Activated T-cell treated with anti-CD3 and anti-CD28 coated beads, Interleukin-2, amount 50 U/mL, for 4 hours (primary cell): ENCODE data around the gene ZNF296. TPM values are rescaled to one million over a fixed set of nuclear protein-coding genes. Genes with fewer than 3 reads are reported as not detected.

Source experiments
- ATAC-seq, 2 donors: fragments of 200-7000 bp; cut with Tn5 transposase; one replicate each; pipeline ENCODE4 v1.10.0; 2021
- DNase-seq: peaks from one replicate; pipeline ENCODE4 v3.0.0-alpha.2; 2020
- H3K27me3 Mint-ChIP-seq: one replicate; pipeline ENCODE4 v1.8.0; 2021; ENCODE audit warnings: low read depth, mixed read lengths
- H3K36me3 Mint-ChIP-seq: one replicate; pipeline ENCODE4 v1.8.0; 2022; ENCODE audit warnings: mixed read lengths; ENCODE audit not compliant: insufficient read depth
- H3K4me1 Mint-ChIP-seq: one replicate; pipeline ENCODE4 v1.8.0; 2021; ENCODE audit warnings: low read depth, mixed read lengths
- H3K4me3 Mint-ChIP-seq: one replicate; pipeline ENCODE4 v1.8.0; 2021; ENCODE audit warnings: mild to moderate bottlenecking, moderate library complexity, mixed read lengths
- H3K9me3 Mint-ChIP-seq: one replicate; pipeline ENCODE4 v1.8.0; 2021; ENCODE audit warnings: mixed read lengths
- total RNA-seq, 3 donors: library from RNA; stranded (reverse); gene quantifications; one replicate each; pipeline ENCODE4 v1.2.1, GENCODE V29; 2021

Gene ZNF296
- total RNA-seq, 3 donors from 2014 or later: 7.8 to 10.2 (median 8.6) TPM

DNA sequence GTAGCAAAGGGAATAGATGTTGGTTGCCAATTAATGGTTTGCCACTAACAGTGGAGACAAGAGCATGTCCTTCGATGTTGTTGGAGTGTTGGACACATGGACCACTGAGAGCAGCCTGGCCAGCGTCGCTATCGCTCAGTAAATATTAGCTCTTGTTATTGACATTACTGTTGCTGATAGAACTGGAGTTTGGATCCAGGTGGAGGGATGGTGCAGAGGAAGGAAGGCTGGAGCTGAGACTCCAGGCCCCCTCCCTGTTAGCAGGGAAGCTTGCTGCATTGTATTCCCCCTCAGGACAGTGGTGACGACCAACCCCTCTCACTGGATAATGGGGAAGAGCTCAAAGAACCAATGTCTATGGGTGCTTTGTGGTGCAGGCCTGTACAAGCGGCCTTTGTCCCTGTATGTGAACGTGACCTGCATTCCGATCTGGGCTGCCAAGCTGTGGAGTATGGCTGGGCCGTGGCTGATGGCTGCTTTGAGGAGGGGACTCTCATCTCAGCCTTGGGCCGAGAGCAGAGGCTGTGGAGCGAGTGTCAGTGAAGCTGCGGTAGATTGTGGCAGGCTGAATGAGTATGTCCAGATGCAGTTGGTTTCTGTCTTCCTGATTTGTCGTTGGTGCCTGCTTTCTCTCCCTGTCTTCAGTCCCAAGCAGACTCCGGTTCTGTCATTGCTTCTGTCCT lies 30.5 kb downstream of the ZNF296 start:
- DNase-seq: no peak
- Mint-ChIP-seq H3K4me1 (peaks cover 53% of the 10 kb centered on the region), H3K27me3 (no peaks in the 10 kb centered on the region), H3K36me3 (peaks cover 31% of the 10 kb centered on the region), H3K9me3 (no peaks in the 10 kb centered on the region), H3K4me3 (no peak overlapping the region)
- no peak for ATAC-seq

DNA sequence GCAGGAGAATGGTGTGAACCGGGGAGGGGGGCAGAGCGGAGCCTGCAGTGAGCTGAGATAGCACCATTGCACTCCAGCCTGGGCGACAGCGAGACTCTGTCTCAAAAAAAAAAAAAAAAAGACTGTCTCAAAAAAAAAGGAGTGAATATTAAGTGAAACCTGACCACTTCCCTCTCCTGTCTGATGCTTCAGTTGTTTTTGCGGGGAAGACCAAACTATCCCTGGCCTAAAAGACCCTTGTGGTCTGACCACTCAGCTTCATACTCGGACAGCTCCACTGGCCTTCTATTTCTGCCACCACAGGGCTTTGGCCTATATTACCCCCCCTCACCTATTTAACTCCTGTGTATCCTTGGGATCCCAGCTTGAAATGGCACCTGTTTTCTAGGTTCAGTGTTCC lies 35.2 kb downstream of the ZNF296 start:
- Mint-ChIP-seq H3K4me3 (peak overlapping the region; percentile 73), H3K4me1 (peaks cover 45% of the 10 kb centered on the region), H3K36me3 (peaks cover 28% of the 10 kb centered on the region), H3K9me3 (no peaks in the 10 kb centered on the region), H3K27me3 (no peaks in the 10 kb centered on the region)
- no peak for ATAC-seq
- DNase-seq: no peak

DNA sequence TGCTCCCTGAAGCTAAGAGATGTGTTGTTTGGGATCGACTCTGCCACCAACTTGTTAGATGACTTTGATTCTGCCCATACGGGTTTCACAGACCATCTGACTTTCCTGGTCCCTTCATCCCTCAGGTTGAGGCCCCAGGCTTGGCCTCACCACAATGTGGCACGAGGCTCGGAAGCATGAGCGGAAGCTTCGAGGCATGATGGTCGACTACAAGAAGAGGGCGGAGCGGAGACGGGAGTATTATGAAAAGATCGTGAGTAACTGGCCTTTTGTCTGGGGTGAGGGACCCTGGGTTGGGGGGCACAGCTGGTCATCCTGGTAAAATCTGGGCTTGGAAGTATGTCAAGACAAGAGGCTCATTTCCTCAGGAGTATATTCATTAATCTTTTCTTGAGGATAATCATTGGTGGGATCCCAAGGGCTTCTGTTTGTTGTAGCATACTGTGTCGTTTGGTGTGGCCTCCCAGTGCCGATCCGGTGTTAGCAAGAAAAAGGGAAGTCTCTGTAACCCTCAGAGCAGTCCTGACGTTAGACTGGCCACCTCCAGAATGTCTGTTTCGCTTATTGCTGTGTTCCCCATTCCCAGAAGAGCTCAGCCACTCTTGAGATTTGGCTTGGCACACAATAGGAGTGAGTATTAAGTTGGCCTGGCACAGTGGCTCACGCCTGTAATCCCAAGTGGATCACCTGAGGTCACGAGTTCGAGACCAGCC lies 36.1 kb downstream of the ZNF296 start:
- Mint-ChIP-seq H3K9me3 (no peaks in the 10 kb centered on the region), H3K4me3 (peak overlapping the region; percentile 96), H3K36me3 (peaks cover 22% of the 10 kb centered on the region), H3K27me3 (no peaks in the 10 kb centered on the region), H3K4me1 (peaks cover 36% of the 10 kb centered on the region)
- ATAC-seq: no peak
- no peak for DNase-seq

DNA sequence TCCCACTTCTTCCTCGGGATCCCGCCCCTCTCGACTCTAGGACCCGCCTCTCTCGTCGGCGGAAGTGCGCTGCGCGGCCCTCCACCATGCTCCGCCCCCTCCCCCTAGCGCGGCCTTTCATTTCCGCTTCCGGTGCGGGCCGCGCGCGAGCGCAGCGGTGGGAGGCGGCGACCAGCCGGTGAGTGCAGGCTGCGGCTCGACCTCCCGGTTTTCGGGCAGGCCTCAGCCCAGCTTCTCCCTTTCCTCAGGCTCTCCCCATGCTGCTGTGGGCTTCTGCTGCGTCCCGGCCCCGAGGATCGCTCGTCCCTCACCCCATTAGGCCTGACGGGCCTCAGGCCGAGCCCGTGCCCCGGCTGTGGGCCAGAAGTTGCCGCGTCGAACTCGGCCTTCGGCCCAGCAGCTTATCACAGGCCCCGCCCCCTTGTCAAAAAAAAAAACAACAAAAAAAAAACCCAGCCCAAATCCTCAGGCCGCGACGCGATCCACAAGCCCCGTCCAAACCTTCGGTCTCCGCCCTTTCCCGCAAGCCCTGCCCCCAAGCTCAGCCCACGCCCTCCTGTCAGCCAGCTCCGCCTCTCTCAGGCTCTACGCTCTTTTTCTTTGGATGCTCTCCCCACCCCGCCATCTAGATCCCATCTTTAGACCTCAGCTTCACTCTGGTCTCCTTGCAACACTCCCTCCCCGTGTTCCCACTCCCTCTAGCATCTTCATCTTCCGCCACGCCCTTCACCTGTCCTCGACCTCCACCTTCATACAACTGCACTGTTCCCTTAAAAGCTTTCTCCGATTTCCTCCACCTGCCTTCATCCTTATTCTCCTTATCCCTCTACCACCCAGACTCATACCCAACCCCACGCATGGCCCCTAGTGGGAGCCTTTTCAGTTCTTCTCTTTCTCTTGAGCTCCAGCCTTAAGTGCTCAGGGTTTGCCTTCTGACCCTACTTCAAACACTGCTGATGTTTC lies 37.1 kb downstream of the ZNF296 start, which contains the start of gene CLASRP:
Gene CLASRP, plus strand, starts transcription at position 115 of the 963 bp plus-strand sequence. CDS start 1,168 bp downstream, outside the sequence.
- H3K36me3 Mint-ChIP-seq: peaks cover 25% of the 10 kb centered on the region
- H3K27me3 Mint-ChIP-seq: no peaks in the 10 kb centered on the region
- H3K9me3 Mint-ChIP-seq: no peaks in the 10 kb centered on the region
- ATAC-seq (peak; percentile 95 to 97), DNase-seq (peak; percentile 85)
- H3K4me3 Mint-ChIP-seq: peak within 1 kb of the TSS; percentile 96
- H3K4me1 Mint-ChIP-seq: peaks cover 33% of the 10 kb centered on the region

DNA sequence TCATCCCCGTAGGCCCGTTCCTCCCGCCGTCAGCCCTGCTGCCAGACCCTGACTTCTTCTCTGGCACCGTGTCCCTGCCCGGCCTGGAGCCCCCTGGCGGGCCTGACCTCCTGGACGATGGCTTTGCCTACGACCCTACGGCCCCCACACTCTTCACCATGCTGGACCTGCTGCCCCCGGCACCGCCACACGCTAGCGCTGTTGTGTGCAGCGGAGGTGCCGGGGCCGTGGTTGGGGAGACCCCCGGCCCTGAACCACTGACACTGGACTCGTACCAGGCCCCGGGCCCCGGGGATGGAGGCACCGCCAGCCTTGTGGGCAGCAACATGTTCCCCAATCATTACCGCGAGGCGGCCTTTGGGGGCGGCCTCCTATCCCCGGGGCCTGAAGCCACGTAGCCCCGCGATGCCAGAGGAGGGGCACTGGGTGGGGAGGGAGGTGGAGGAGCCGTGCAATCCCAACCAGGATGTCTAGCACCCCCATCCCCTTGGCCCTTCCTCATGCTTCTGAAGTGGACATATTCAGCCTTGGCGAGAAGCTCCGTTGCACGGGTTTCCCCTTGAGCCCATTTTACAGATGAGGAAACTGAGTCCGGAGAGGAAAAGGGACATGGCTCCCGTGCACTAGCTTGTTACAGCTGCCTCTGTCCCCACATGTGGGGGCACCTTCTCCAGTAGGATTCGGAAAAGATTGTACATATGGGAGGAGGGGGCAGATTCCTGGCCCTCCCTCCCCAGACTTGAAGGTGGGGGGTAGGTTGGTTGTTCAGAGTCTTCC lies 38.7 kb downstream of the ZNF296 start:
- ATAC-seq: no peak

DNA sequence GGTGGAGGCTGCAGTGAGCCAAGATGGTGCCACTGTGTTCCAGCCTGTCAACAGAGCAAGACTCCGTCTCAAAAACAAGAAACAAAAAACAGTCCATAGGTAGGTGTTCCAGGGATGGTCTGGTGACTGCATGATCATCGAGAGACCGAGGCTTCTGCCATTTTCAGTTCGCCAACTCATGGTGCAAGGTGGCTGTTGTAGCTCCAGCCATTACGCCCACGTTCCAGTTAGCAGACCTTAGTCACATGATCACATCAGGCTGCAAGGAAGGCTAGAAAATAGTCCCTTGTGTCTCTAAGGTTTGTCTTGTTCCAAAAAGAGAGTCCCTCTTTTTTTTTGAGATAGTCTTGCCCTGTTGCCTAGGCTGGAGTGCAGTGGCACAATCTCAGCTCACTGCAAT lies 40.5 kb downstream of the ZNF296 start:
- ATAC-seq (no peak), DNase-seq (no peak)
- H3K4me1 Mint-ChIP-seq: peaks cover 18% of the 10 kb centered on the region
- H3K27me3 Mint-ChIP-seq: no peaks in the 10 kb centered on the region
- H3K36me3 Mint-ChIP-seq: peaks cover 27% of the 10 kb centered on the region
- H3K4me3 Mint-ChIP-seq: no peak overlapping the region
- H3K9me3 Mint-ChIP-seq: no peaks in the 10 kb centered on the region

More for the DNA sequence above, 38.7 kb downstream of the ZNF296 start:
- H3K9me3 Mint-ChIP-seq: no peaks in the 10 kb centered on the region
- DNase-seq: no peak
- no peaks in the 10 kb centered on the region for H3K27me3 Mint-ChIP-seq
- H3K4me3 Mint-ChIP-seq: peak overlapping the region; percentile 59
- peaks cover 33% of the 10 kb centered on the region for H3K4me1 Mint-ChIP-seq
- peaks cover 31% of the 10 kb centered on the region for H3K36me3 Mint-ChIP-seq

DNA sequence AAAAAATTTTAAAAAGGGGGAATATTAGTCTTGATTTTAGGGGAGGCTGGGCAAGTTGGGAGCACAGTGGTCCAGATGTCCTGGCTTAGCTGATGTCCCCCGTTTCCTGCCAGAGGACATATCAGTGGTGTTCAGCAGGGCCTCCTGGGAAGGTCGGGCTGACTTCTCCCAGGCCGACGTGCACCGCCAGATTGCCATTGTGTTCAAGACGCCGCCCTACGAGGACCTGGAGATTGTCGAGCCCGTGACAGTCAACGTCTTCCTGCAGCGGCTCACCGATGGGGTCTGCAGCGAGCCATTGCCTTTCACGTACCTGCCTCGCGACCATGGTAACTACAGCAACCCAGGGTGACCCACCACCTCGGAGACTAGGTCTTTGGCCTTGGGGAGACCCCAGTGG lies 43.9 kb downstream of the ZNF296 start:
- peaks cover 33% of the 10 kb centered on the region for H3K36me3 Mint-ChIP-seq
- no peaks in the 10 kb centered on the region for H3K27me3 Mint-ChIP-seq
- no peak for DNase-seq
- no peak for ATAC-seq
- no peaks in the 10 kb centered on the region for H3K9me3 Mint-ChIP-seq
- H3K4me3 Mint-ChIP-seq: no peak overlapping the region
- no peaks in the 10 kb centered on the region for H3K4me1 Mint-ChIP-seq

DNA sequence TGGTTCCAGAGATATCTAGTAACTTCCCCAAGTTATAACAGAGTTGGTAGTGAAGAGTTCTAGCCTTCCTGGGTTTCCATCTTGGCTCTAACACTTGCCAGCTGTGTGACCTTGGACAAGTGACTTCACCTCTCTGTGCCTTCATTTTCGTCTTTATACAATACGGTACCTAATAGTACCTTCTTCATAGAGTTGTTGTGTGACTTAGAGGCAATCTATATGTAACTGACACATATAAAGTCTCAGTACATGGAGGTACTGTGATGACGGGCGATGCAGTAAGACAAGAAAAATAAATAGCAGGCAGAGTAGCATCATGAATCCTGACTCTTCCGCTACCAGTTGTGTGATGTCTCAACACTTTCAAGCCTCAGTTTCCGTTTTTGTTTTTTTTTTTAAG lies 45.5 kb downstream of the ZNF296 start:
- Mint-ChIP-seq H3K36me3 (peaks cover 43% of the 10 kb centered on the region), H3K27me3 (no peaks in the 10 kb centered on the region), H3K4me1 (no peaks in the 10 kb centered on the region), H3K4me3 (no peak overlapping the region), H3K9me3 (no peaks in the 10 kb centered on the region)
- DNase-seq: no peak
- ATAC-seq: no peak

DNA sequence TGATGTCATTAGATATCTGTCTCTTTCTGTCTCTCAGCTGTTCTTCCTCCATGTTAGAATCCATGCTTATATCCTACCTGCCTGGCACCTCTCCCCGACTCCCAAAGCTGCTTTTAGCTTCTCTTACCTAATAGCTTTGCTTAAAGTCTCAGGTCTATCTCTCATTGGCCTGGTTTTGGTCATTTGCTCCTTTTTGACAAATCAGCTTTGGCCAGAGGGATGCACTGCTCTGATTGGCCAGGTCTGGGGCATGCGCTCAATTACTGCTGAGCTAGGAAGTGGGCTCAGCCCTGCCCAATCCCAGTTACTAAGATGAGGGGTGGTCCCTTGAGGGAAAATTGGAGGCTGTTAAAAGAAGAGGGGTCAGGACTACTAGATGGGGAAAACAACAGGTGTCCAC lies 48.9 kb downstream of the ZNF296 start:
- H3K9me3 Mint-ChIP-seq: no peaks in the 10 kb centered on the region
- H3K4me3 Mint-ChIP-seq: no peak overlapping the region
- H3K36me3 Mint-ChIP-seq: peaks cover 36% of the 10 kb centered on the region
- H3K4me1 Mint-ChIP-seq: no peaks in the 10 kb centered on the region
- H3K27me3 Mint-ChIP-seq: no peaks in the 10 kb centered on the region
- ATAC-seq (no peak), DNase-seq (no peak)

DNA sequence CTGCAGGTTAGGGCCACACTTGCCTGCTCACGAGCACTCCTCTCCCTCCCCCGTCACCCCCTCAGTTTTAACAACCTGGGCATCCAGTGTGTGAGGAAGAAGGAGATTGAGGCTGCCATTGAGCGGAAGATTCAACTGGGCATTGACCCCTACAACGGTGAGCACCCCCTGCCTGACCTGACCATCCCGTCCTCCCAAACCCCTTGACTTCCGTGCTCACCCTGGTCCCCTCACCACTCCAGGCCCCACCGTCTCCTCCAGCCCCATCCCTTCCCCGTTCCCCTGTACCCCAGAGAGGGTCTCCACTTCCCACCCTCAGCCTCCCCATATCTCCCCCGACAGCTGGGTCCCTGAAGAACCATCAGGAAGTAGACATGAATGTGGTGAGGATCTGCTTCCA lies 51.0 kb downstream of the ZNF296 start:
- Mint-ChIP-seq H3K9me3 (no peaks in the 10 kb centered on the region), H3K27me3 (no peaks in the 10 kb centered on the region), H3K36me3 (peaks cover 32% of the 10 kb centered on the region), H3K4me1 (no peaks in the 10 kb centered on the region), H3K4me3 (no peak overlapping the region)
- ATAC-seq (no peak), DNase-seq (no peak)

DNA sequence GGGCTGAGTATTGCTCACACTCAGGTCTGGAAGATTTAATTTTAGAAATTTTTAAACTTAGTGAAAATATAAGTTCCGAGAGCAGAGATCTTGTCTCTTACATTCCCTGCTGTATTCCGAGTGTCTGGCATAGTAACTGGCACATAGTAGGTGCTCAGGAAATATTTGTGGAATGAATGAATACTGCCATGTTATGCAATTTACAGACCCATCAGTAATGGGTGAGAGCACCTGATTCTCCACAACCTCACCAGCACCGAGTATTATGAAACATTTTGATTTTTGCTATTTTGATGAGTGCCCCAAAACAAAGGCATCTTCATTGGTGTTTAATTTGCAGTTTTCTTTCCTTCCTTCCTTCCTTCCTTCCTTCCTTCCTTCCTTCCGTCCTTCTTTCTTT lies 53.2 kb downstream of the ZNF296 start:
- H3K4me3 Mint-ChIP-seq: no peak overlapping the region
- DNase-seq: no peak

DNA sequence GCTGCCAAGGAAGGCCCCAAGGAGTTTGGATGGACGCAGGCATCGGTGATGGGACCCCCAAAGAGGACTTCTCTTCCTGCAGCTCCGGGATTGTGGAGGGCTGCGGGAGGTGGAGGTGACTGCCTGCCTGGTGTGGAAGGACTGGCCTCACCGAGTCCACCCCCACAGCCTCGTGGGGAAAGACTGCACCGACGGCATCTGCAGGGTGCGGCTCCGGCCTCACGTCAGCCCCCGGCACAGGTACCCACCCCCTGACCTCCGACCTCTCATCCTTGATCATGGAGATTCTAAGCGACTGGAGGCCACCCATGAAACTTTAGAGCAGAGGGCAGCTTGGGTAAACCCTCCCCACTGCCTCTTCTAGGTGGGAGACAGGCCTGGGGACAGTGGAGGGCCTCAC lies 54.3 kb downstream of the ZNF296 start:
- Mint-ChIP-seq H3K36me3 (peaks cover 28% of the 10 kb centered on the region), H3K9me3 (no peaks in the 10 kb centered on the region), H3K27me3 (no peaks in the 10 kb centered on the region), H3K4me3 (no peak overlapping the region), H3K4me1 (peaks cover 2% of the 10 kb centered on the region)
- no peak for DNase-seq
- no peak for ATAC-seq

More for the DNA sequence above, 53.2 kb downstream of the ZNF296 start:
- no peaks in the 10 kb centered on the region for H3K9me3 Mint-ChIP-seq
- no peak for ATAC-seq
- H3K4me1 Mint-ChIP-seq: no peaks in the 10 kb centered on the region
- no peaks in the 10 kb centered on the region for H3K27me3 Mint-ChIP-seq
- peaks cover 32% of the 10 kb centered on the region for H3K36me3 Mint-ChIP-seq
